ENCODE data around the gene MATCAP1.

The MATCAP1 gene

GRCh38 chr16:67167588-67167987 lies 16.2 kb downstream of the MATCAP1 start:
- in situ Hi-C loops (cut with HindIII; ENCODE audit: low sequenced_read_pairs): no loop called here
- TF ChIP-seq, protein P1, sequence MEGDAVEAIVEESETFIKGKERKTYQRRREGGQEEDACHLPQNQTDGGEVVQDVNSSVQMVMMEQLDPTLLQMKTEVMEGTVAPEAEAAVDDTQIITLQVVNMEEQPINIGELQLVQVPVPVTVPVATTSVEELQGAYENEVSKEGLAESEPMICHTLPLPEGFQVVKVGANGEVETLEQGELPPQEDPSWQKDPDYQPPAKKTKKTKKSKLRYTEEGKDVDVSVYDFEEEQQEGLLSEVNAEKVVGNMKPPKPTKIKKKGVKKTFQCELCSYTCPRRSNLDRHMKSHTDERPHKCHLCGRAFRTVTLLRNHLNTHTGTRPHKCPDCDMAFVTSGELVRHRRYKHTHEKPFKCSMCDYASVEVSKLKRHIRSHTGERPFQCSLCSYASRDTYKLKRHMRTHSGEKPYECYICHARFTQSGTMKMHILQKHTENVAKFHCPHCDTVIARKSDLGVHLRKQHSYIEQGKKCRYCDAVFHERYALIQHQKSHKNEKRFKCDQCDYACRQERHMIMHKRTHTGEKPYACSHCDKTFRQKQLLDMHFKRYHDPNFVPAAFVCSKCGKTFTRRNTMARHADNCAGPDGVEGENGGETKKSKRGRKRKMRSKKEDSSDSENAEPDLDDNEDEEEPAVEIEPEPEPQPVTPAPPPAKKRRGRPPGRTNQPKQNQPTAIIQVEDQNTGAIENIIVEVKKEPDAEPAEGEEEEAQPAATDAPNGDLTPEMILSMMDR (IDR thresholded peaks at IDR 0.05; ENCODE audit: low read depth, low read length): no peak
- no peak overlapping the region for H3K4me3 ChIP-seq (ENCODE audit: low read depth, low read length)
- no peak for DNase-seq (ENCODE audit: low read depth, low spot score)

DNA sequence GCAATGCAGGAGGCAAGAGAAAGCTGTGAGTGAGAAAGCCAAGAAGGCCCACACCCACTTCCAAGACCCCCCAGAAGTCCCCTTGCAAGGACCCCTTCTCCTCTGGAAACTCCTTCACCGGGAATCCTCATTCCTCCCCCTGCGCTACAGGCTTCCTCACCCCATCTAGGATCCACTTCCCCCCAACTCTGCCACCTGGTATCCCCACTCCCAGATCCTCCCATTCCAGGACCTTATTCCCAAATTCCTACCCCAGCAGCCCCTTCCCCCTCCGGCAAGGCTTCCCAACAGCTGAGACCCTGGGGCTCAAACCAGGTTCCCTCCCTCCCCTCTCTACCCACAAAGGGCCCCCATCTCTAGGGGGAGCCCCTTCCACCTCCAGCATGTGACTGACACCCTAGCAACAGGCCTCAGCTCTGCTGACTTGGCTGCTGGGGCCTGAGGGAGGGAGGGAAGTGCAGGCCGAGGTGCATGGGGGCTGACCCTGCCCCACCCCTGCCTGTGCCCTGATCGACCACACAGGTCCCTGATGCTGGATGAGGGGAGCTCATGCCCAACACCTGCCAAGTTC lies 17.1 kb downstream of the MATCAP1 start:
- no peak for DNase-seq (ENCODE audit: low read depth, low spot score)
- no peak overlapping the region for H3K4me3 ChIP-seq (ENCODE audit: low read depth, low read length)
- in situ Hi-C loops (cut with HindIII; ENCODE audit: low sequenced_read_pairs): no loop called here
- TF ChIP-seq, protein P1 (IDR thresholded peaks at IDR 0.05; ENCODE audit: low read depth, low read length): no peak

DNA sequence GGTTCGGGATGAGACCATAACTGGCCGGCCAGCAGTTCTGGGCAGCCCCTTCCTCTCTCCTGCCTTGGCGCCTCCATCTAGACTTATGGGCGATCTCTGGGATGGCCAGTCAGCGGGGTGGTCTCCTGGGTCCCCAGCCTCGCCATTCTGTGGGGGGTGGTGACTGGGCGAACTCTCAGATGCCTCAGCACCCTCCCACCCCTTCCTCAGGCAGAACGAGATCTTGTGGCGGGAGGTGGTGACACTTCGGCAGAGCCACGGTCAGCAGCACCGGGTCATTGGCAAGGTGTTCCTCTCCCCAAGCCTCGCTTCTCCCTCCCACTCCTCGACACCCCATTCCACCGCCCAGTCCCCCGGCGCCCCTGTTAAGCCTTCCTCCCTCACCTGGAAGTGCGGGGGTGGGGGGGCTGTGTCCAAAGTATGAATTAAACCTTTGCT lies 17.6 kb downstream of the MATCAP1 start:
- DNase-seq (ENCODE audit: low read depth, low spot score): no peak
- no peak overlapping the region for H3K4me3 ChIP-seq (ENCODE audit: low read depth, low read length)
- TF ChIP-seq, protein P1 (IDR thresholded peaks at IDR 0.05; ENCODE audit: low read depth, low read length): no peak
- in situ Hi-C loops (cut with HindIII; ENCODE audit: low sequenced_read_pairs): no loop called here

DNA sequence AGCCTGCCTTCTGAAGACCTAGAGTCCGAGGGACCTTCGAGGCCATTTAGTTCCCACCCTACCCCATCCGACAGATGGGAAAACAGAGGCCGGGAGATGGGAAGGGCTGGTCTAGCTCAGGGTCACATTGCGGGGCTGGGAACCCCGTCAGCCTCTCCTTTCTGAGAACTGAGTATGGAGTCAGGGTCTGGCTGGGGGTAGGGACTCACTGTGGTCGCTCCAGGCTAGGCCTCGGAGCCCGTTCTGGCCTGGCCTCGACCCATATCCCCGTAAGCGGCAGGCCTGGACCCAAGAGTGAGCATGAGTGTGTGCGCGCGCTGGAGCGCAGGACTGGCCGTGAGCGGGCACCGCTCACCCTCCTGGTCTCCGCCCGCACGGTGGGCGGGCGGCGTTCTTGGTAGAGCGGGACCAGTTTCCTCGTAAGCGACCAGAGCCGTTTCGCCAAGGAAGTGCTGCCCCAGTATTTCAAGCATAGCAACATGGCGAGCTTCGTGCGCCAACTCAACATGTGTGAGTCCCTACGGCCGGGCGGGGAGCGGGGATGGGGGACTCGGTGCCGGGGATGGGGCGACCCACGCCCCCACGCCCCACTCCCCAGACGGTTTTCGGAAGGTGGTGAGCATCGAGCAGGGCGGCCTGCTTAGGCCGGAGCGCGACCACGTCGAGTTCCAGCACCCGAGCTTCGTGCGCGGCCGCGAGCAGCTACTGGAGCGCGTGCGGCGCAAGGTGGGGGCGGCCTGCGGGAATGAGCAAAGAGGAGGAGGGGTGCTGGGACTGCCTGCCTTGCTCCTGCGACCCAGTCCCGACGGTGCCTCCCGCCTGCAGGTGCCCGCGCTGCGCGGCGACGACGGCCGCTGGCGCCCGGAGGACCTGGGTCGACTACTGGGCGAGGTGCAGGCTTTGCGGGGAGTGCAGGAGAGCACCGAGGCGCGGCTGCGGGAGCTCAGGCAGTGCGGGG lies 18.4 kb downstream of the MATCAP1 start:
- in situ Hi-C loops (cut with HindIII; ENCODE audit: low sequenced_read_pairs): no loop called here
- no peak for DNase-seq (ENCODE audit: low read depth, low spot score)
- no peak overlapping the region for H3K4me3 ChIP-seq (ENCODE audit: low read depth, low read length)
- TF ChIP-seq, protein P1 (IDR thresholded peaks at IDR 0.05; ENCODE audit: low read depth, low read length): no peak

GRCh38 chr16:67164599-67165061 lies 19.1 kb downstream of the MATCAP1 start, which contains the start of gene HSF4:
Gene HSF4, plus strand, starts transcription at chr16:67164745. Its CDS starts 67 bp downstream, at chr16:67164812.
- no peak within 1 kb of the TSS for H3K4me3 ChIP-seq (ENCODE audit: low read depth, low read length)
- DNase-seq (ENCODE audit: low read depth, low spot score): no peak
- in situ Hi-C loops (cut with HindIII; ENCODE audit: low sequenced_read_pairs): no loop called here
- TF ChIP-seq, protein P1 (IDR thresholded peaks at IDR 0.05; ENCODE audit: low read depth, low read length): no peak

DNA sequence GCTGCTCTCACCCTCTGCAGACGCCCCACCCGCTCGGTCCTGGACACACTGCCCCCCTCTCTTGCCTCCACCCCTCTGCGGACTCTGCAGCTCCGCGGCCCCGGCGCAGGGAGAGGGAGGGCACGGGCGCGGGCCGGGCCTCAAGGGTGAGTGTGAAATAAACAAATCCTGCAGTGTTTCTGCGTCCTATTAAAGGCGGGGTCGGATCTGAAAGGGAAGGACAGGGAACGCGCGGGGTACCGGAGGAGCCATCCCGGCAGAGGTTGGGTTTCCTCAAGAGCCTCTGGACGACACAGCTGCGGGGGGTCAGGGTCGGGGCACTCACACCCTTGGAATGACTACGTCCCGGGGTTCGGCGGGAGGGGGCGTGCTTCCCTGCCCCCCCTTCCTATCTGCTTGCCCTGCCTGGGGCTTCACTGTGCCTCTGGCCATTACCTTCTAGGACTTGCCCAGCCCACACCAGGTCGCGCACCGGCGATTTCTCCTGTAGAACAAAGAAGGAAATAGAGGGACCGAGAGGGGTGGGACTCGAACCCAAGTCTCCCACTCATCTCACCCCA lies 19.7 kb downstream of the MATCAP1 start:
- in situ Hi-C loops (cut with HindIII; ENCODE audit: low sequenced_read_pairs): no loop called here
- TF ChIP-seq, protein P1 (IDR thresholded peaks at IDR 0.05; ENCODE audit: low read depth, low read length): no peak
- no peak for DNase-seq (ENCODE audit: low read depth, low spot score)
- H3K4me3 ChIP-seq (ENCODE audit: low read depth, low read length): no peak overlapping the region
